HCT116 (cell line): ENCODE measurements around the gene EIF2B5. TPM values are rescaled to one million over a fixed set of nuclear protein-coding genes. Genes with fewer than 3 reads are reported as not detected.

Source experiments
- ATAC-seq: fragments of 200-7000 bp; cut with Tn5 transposase; 2 replicates; pipeline ENCODE4 v1.9.1; 2020; ENCODE audit warnings: mild to moderate bottlenecking, moderate library complexity
- BruUV-seq: library from RNA; stranded (reverse); fragments of 400-500 nt; replicated peaks from 2 replicates; lab custom pipeline; 2021; lab: Mats Ljungman, UMichigan
- CTCF ChIA-PET: fragments of 300-600 bp; sonication (Branson Sonifier 250); formaldehyde crosslinking; loops from one replicate; lab custom pipeline; 2021; ENCODE audit warnings: antibody characterized with exemption; lab: Charles Lee
- POLR2A ChIA-PET: fragments of 300-600, 350-600 bp; sonication (Branson Sonifier 250); formaldehyde crosslinking; loops from one replicate; lab custom pipeline; 2021; ENCODE audit warnings: antibody characterized with exemption; lab: Charles Lee
- RAD21 ChIA-PET, 2 experiments: fragments of 300-600 bp; sonication (Branson Sonifier 250); formaldehyde crosslinking; loops; one replicate each; lab custom pipeline; 2023; ENCODE audit warnings: low total read pairs in 2 of 2; ENCODE audit not compliant: uncharacterized antibody in 2 of 2, unreplicated experiment in 2 of 2, low non-redundant PET in 1 of 2; lab: Charles Lee
- DNase-seq: peaks from one replicate; pipeline ENCODE4 v3.0.0-alpha.2; 2010; ENCODE audit warnings: low read depth, low spot score
- H2AFZ ChIP-seq: fragments of 200-600 bp; shearing (Covaris generic), sonication (generic); 2 replicates; pipeline ENCODE4 v1.6.1; 2017; ENCODE audit warnings: low read depth, mixed run types, mixed read lengths, antibody characterized with exemption, low read length; ENCODE audit not compliant: poor library complexity, severe bottlenecking
- H3K27ac ChIP-seq: 2 replicates; pipeline ENCODE4 v1.5.1; 2012; ENCODE audit warnings: low read depth, low read length
- H3K27me3 ChIP-seq: fragments of 200-600 bp; sonication (generic); 2 replicates; pipeline ENCODE4 v1.6.1; 2016; ENCODE audit warnings: mixed run types, low read length, mixed read lengths; ENCODE audit not compliant: insufficient read depth
- H3K36me3 ChIP-seq, 2 experiments: fragments of 200-500 bp in 1 of 2; fragments of 200-600 bp in 1 of 2; sonication (Bioruptor generic) in 1 of 2; sonication (generic) in 1 of 2; 2 replicates each; pipeline versions ENCODE4 v1.5.1 to v1.6.1; 2014 to 2016; ENCODE audit warnings: low read length in 2 of 2, inconsistent platforms in 1 of 2, mixed read lengths in 1 of 2, mixed run types in 1 of 2; ENCODE audit not compliant: insufficient read depth in 2 of 2, control insufficient read depth in 1 of 2
- H3K4me1 ChIP-seq, 2 experiments: fragments of 200-600 bp in 1 of 2; sonication (generic) in 1 of 2; 2 replicates each; pipeline versions ENCODE4 v1.5.1 to v1.6.1; 2012 to 2017; ENCODE audit warnings: low read length in 2 of 2, inconsistent platforms in 1 of 2, mild to moderate bottlenecking in 1 of 2, mixed read lengths in 1 of 2, mixed run types in 1 of 2, moderate library complexity in 1 of 2; ENCODE audit not compliant: insufficient read depth in 2 of 2, control insufficient read depth in 1 of 2
- H3K4me2 ChIP-seq: fragments of 200-600 bp; sonication (generic); 2 replicates; pipeline ENCODE4 v1.6.1; 2017; ENCODE audit warnings: mixed run types, low read length, mixed read lengths
- H3K4me3 ChIP-seq, 2 experiments: fragments of 200-600 bp in 1 of 2; sonication (generic) in 1 of 2; replicated peaks in 1 of 2; 2 replicates each; pipeline ENCODE4 v1.5.1; 2011 to 2016; ENCODE audit warnings: low read length in 2 of 2, control low read depth in 1 of 2, low read depth in 1 of 2, mild to moderate bottlenecking in 1 of 2, mixed read lengths in 1 of 2, mixed run types in 1 of 2
- H3K79me2 ChIP-seq: fragments of 200-600 bp; sonication (generic); 2 replicates; pipeline ENCODE4 v1.6.1; 2017; ENCODE audit warnings: mild to moderate bottlenecking, mixed run types, low read length, moderate library complexity, mixed read lengths; ENCODE audit not compliant: insufficient read depth
- H3K9ac ChIP-seq: fragments of 200-600 bp; sonication (generic); 2 replicates; pipeline ENCODE4 v1.6.1; 2016; ENCODE audit warnings: low read length, mixed read lengths
- H3K9me2 ChIP-seq: fragments of 200-600 bp; sonication (generic), shearing (Covaris generic); 2 replicates; pipeline ENCODE4 v1.6.1; 2017; ENCODE audit warnings: mixed run types, mild to moderate bottlenecking, moderate library complexity; ENCODE audit not compliant: insufficient read depth
- H3K9me3 ChIP-seq, 2 experiments: fragments of 200-500 bp in 1 of 2; fragments of 200-600 bp in 1 of 2; sonication (Bioruptor generic) in 1 of 2; sonication (generic) in 1 of 2; 2 replicates each; pipeline ENCODE4 v1.6.1; 2014 to 2017; ENCODE audit warnings: low read length in 2 of 2, mixed read lengths in 2 of 2, inconsistent platforms in 1 of 2, low read depth in 1 of 2, mild to moderate bottlenecking in 1 of 2, mixed run types in 1 of 2, moderate library complexity in 1 of 2; ENCODE audit not compliant: control insufficient read depth in 1 of 2, insufficient read depth in 1 of 2
- H4K20me1 ChIP-seq: fragments of 200-600 bp; sonication (generic), shearing (Covaris generic); 2 replicates; pipeline ENCODE4 v1.6.1; 2017; ENCODE audit warnings: mixed run types, mild to moderate bottlenecking, moderate library complexity; ENCODE audit not compliant: insufficient read depth
- CBX3 ChIP-seq: IDR thresholded peaks from 2 replicates; pipeline ENCODE4 v1.6.1; 2012; ENCODE audit warnings: low read depth
- CEBPB ChIP-seq: IDR thresholded peaks from 2 replicates; pipeline ENCODE4 v1.6.1; 2012; ENCODE audit warnings: low read depth
- EGR1 ChIP-seq: IDR thresholded peaks from 2 replicates; pipeline ENCODE4 v1.6.1; 2012; ENCODE audit warnings: low read depth
- ELF1 ChIP-seq: IDR thresholded peaks from 2 replicates; pipeline ENCODE4 v1.6.1; 2012; ENCODE audit warnings: low read depth, borderline replicate concordance
- EZH2 ChIP-seq: fragments of 200-600 bp; sonication (generic); IDR thresholded peaks from 2 replicates; pipeline ENCODE4 v1.6.1; 2017; ENCODE audit warnings: antibody characterized with exemption, mixed run types
- FOSL1 ChIP-seq: IDR thresholded peaks from 2 replicates; pipeline ENCODE4 v1.6.1; 2012; ENCODE audit warnings: low read depth
- SIN3A ChIP-seq: IDR thresholded peaks from 2 replicates; pipeline ENCODE4 v1.6.1; 2012; ENCODE audit warnings: low read depth
- SP1 ChIP-seq: IDR thresholded peaks from 2 replicates; pipeline ENCODE4 v1.6.1; 2012; ENCODE audit warnings: low read depth
- TCF7L2 ChIP-seq: IDR thresholded peaks from 2 replicates; pipeline ENCODE4 v1.7.0; 2011; ENCODE audit warnings: borderline replicate concordance, inconsistent platforms; ENCODE audit not compliant: insufficient read depth, insufficient read length; ENCODE audit errors: extremely low read depth
- YY1 ChIP-seq: IDR thresholded peaks from 2 replicates; pipeline ENCODE4 v1.6.1; 2011; ENCODE audit warnings: low read length, low read depth, moderate library complexity, mild to moderate bottlenecking; ENCODE audit not compliant: insufficient replicate concordance; ENCODE audit errors: extremely low read depth
- intact Hi-C: fragments of 100-400 bp; cut with micrococcal nuclease; formaldehyde crosslinking; loops from 2 replicates; pipeline ENCODE4 v1.10.0; 2022
- total RNA-seq: library from RNA; stranded (reverse); gene quantifications from one replicate; pipeline ENCODE4 v1.2.1, GENCODE V29; 2021; ENCODE audit not compliant: unreplicated experiment
- TF ChIP-seq, protein P1 (sequence below): IDR thresholded peaks from 2 replicates; pipeline ENCODE4 v1.6.1; 2012
- TF ChIP-seq, protein P2 (sequence below): IDR thresholded peaks from 2 replicates; pipeline ENCODE4 v1.6.1; 2012

Gene EIF2B5
- total RNA-seq, 1 experiment from 2014 or later: 50.3 TPM

DNA sequence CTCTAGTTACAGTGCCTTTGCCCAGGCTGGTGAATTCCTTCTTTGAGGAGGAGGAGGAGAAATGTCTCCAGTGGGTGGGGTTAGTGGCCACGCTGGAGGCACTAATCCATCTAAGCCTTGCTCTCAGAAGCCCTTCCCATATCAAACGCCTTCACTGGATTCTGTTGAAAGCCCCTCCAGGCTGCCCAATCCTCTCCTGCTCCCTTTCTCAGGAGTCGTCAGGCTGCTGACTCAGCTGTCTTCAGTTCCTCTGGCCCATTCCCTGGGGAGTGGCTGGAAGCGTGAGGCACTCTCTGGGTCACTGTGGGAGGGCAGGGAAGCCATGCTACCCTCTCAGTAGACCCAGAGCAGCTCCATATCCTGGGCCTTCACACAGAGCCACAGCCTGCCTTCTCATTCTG lies 42.2 kb downstream of the EIF2B5 start:
- CTCF ChIA-PET: interaction anchor here (1.6 kb wide), 1 partner anchor 9 kb away, joined by 5 read pairs; the partner anchor contains the start of gene ABCF3
- RAD21 ChIA-PET: no interaction called here
- Histone ChIP-seq H4K20me1 (no peaks in the 10 kb centered on the region), H3K4me3 (peak overlapping the region; percentile 96), H3K9ac (peak overlapping the region; percentile 96), H3K36me3 (peaks cover 39 to 52% of the 10 kb centered on the region in 2 experiments), H3K27me3 (no peaks in the 10 kb centered on the region), H3K9me2 (no peaks in the 10 kb centered on the region), H3K79me2 (peaks cover 51% of the 10 kb centered on the region), H3K4me2 (peak overlapping the region; percentile 89), H3K27ac (peak overlapping the region; percentile 92), H3K9me3 (no peaks in the 10 kb centered on the region), H3K4me1 (peaks cover 10 to 30% of the 10 kb centered on the region in 2 experiments), H2AFZ (no peak overlapping the region)
- TF ChIP-seq CBX3: no peak
- TF ChIP-seq SIN3A: no peak
- TF ChIP-seq, protein P1, sequence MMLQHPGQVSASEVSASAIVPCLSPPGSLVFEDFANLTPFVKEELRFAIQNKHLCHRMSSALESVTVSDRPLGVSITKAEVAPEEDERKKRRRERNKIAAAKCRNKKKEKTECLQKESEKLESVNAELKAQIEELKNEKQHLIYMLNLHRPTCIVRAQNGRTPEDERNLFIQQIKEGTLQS: no peak
- no peak for TF ChIP-seq SP1
- TF ChIP-seq EGR1: no peak
- no peak for TF ChIP-seq CEBPB
- TF ChIP-seq ELF1: no peak
- no peak for TF ChIP-seq TCF7L2
- TF ChIP-seq EZH2: no peak
- no peak for TF ChIP-seq YY1
- no peak for TF ChIP-seq FOSL1
- TF ChIP-seq, protein P2, sequence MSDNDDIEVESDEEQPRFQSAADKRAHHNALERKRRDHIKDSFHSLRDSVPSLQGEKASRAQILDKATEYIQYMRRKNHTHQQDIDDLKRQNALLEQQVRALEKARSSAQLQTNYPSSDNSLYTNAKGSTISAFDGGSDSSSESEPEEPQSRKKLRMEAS: no peak
- intact Hi-C loops: loop anchor here (2.0 kb wide), 1 partner anchor 71 kb away; the partner anchor contains the start of genes ALG3 and EEF1AKMT4
- ATAC-seq: no peak
- BruUV-seq: no TSS peak
- POLR2A ChIA-PET: interaction anchor here (1.2 kb wide), 2 partner anchors 7 to 9 kb away, joined by 4 to 12 read pairs; partner anchors contain the start of gene ABCF3
- DNase-seq: no peak
